Adrenal gland (tissue), 12 donors: ENCODE results near the gene DVL1. TPM values are rescaled to one million over a fixed set of nuclear protein-coding genes. Genes with fewer than 3 reads are reported as not detected.
A peak's percentile ranks its signal among the peaks of the same experiment; 100 is the strongest.

Experiments used
- DNase-seq, 7 donors: peaks; one replicate each; pipeline ENCODE4 v3.0.0-alpha.2; 2019 to 2020
- H3K27ac ChIP-seq, 5 donors: fragments of 200-600 bp; sonication (generic) in 4 of 5; 1 replicate in 3 of 5; 2 replicates in 2 of 5; pipeline versions ENCODE4 v1.5.1 to v1.8.0; 2016 to 2020; ENCODE audit warnings: mild to moderate bottlenecking in 1 of 5
- H3K27me3 ChIP-seq: fragments of 200-600 bp; 2 replicates; pipeline ENCODE4 v1.8.0; 2021
- H3K36me3 ChIP-seq, 2 donors: fragments of 200-600 bp; replicated peaks in 1 of 2; 1 replicate in 1 of 2; 2 replicates in 1 of 2; pipeline versions ENCODE4 v1.5.1 to v1.8.0; 2018 to 2022
- H3K4me1 ChIP-seq, 2 donors: fragments of 200-600 bp; replicated peaks in 1 of 2; 1 replicate in 1 of 2; 2 replicates in 1 of 2; pipeline versions ENCODE4 v1.5.1 to v1.8.0; 2018 to 2021
- H3K4me3 ChIP-seq, 4 donors: fragments of 200-600 bp; sonication (generic) in 3 of 4; one replicate each; pipeline ENCODE4 v1.5.1; 2016 to 2018
- H3K9me3 ChIP-seq, 3 donors: fragments of 200-600 bp; sonication (generic) in 1 of 3; replicated peaks in 1 of 3; 1 replicate in 2 of 3; 2 replicates in 1 of 3; pipeline versions ENCODE4 v1.5.1 to v1.8.0; 2016 to 2021
- POLR2A ChIP-seq, 2 donors: fragments of 450-650 bp; IDR thresholded peaks; one replicate each; pipeline ENCODE4 v1.6.1; 2017; ENCODE audit warnings: antibody characterized with exemption in 2 of 2, mild to moderate bottlenecking in 2 of 2, moderate library complexity in 1 of 2
- WGBS, 4 donors: extraction: QIAGEN DNeasy Blood & Tissue Kit in 2 of 4; methylation state at CpG; one replicate each; pipeline versions ENCODE4 v1.1.5 to v1.1.7; 2013 to 2017; 5-methylcytosine and 5-hydroxymethylcytosine counted together
- intact Hi-C, 2 donors: fragments of 100-400 bp; cut with DNase I; formaldehyde crosslinking; loops; one replicate each; pipeline versions ENCODE4 v1.14.1 to v1.15.0; 2022 to 2023
- polyA plus RNA-seq, 3 donors: library from polyadenylated mRNA; stranded (reverse); fragments of 200-250 nt in 2 of 3; fragments of 350-450 nt in 1 of 3; fragmentation: Illumina TruSeq in 1 of 3; extraction: RNeasy Lipid Tissue Mini Kit (QIAGEN cat#74804) in 1 of 3; gene quantifications; one replicate each; pipeline ENCODE4 v1.2.3, GENCODE V29; 2013 to 2014
- total RNA-seq, 9 donors: library from RNA; depleted of rRNA in 4 of 9; stranded (reverse); fragments of >200 nt in 4 of 9; fragments of 120-200 nt in 1 of 9; fragmentation: NEBNext Ultra II Directional in 1 of 9; extraction: Animal tissue kit (Norgen Biotek cat#: 25700) in 1 of 9; gene quantifications; one replicate each; pipeline versions ENCODE4 v1.1.0 to v1.2.4, GENCODE V29; 2013 to 2023
- TF ChIP-seq, protein P1 (sequence below), 6 experiments: fragments of 450-650 bp in 4 of 6; fragments of 200-600 bp in 2 of 6; sonication (generic) in 1 of 6; IDR thresholded peaks; 1 replicate in 5 of 6; 2 replicates in 1 of 6; pipeline versions ENCODE4 v1.5.1 to v1.8.0; 2016 to 2021; ENCODE audit warnings: antibody characterized with exemption in 6 of 6, mild to moderate bottlenecking in 2 of 6, moderate library complexity in 1 of 6
- donor health status: healthy with polysubstance abuse.
- donor health status: Bipolar disorder and iron deficiency.
- donor health status: DM: yes; HTN: yes; CAD: no.
- donor health status: DM: no; HTN: no; CAD: no.
- donor health status: DM: no; HTN: no; CAD: no.
- donor health status: DM: yes; HTN: yes; CAD: no.

DVL1 gene
- total and polyA plus RNA-seq, 12 donors = 4.0 to 279 (median 89.2) TPM

DNA sequence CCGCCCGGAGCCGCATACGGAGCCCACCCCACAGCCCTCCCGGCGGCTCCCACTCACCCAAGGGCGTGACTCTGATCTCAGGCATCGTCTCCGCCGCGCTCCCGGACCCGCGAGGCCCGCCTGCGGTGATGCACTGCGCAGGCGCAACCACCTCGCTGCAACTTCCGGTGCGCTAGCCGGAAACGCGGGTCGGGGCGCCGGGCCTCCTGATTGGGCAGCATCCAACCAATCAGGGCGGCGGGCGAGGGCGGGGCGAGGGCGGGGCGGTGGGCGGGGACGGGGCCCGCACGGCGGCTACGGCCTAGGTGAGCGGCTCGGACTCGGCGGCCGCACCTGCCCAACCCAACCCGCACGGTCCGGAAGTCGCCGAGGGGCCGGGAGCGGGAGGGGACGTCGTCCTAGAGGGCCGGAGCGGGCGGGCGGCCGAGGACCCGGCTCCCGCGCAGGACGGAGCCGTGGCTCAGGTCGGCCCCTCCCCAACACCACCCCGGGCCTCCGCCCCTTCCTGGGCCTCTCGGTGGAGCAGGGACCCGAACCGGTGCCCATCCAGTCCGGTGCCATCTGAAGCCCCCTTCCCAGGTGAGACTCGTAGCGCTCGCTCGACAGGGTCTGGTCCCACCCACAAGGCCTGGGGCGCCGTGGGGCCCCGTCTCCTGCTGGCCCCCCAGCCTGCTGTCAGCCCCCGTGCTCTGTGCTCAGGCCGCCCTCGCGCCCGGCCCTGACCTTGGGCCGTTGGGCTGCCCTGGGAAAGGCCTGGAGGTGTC is 24.5 kb downstream of the DVL1 start, which contains the start of the genes CPTP and INTS11:
Gene CPTP, plus strand, starts transcription at position 279 of the 764 bp plus-strand sequence. CDS start 2,109 bp downstream, outside the sequence.
Gene INTS11, minus strand, starts transcription at position 137 of the 764 bp plus-strand sequence. Its CDS starts 52 bp downstream, at position 85.
- Histone ChIP-seq H3K27ac (peak within 1 kb of the TSS; percentile 43 to 89 (median 76)), H3K4me3 (peak within 1 kb of the TSS; percentile 71 to 84 (median 80)), H3K36me3 (peaks cover 0 to 27% of the 10 kb centered on the region in 2 donors), H3K4me1 (peaks cover 6 to 33% of the 10 kb centered on the region in 2 donors), H3K27me3 (no peaks in the 10 kb centered on the region), H3K9me3 (no peaks in the 10 kb centered on the region)
- peak; percentile 94 to 97 (median 96) for DNase-seq
- TF ChIP-seq, protein P1, sequence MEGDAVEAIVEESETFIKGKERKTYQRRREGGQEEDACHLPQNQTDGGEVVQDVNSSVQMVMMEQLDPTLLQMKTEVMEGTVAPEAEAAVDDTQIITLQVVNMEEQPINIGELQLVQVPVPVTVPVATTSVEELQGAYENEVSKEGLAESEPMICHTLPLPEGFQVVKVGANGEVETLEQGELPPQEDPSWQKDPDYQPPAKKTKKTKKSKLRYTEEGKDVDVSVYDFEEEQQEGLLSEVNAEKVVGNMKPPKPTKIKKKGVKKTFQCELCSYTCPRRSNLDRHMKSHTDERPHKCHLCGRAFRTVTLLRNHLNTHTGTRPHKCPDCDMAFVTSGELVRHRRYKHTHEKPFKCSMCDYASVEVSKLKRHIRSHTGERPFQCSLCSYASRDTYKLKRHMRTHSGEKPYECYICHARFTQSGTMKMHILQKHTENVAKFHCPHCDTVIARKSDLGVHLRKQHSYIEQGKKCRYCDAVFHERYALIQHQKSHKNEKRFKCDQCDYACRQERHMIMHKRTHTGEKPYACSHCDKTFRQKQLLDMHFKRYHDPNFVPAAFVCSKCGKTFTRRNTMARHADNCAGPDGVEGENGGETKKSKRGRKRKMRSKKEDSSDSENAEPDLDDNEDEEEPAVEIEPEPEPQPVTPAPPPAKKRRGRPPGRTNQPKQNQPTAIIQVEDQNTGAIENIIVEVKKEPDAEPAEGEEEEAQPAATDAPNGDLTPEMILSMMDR (IDR thresholded peaks at IDR 0.05) = no peak
- TF ChIP-seq POLR2A (IDR thresholded peaks at IDR 0.05) = peak; percentile 35 to 73
- intact Hi-C loops = no loop called here
- WGBS, 4 donors = 0 to 1% (median 1%) methylated on average over 1 to 84 of the region's 84 CpGs; no CpG with 5 or more reads in 1 of the 4 donors

DNA sequence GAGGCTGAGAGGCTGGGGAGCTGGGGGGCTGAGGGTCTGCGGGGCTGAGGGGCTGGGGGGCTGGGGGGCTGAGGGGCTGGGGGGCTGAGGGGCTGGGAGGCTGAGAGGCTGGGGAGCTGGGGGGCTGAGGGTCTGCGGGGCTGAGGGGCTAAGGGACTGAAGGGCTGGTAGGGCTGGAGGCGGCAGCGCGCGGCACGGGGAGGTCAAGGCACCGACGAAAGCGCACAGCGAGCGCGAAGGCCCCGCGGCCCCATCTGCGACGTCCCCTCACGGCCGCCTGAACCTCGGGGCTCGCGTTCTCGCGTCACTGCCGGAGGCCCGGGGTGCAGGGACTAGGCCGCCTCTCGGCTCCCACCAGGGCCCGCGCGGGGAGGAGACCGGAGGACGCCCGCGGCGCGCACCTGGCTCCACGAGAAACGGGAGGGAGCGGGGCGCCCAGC is 25.1 kb downstream of the DVL1 start:
- Histone ChIP-seq H3K36me3 (peaks cover 0 to 32% of the 10 kb centered on the region in 2 donors), H3K4me1 (peaks cover 6 to 33% of the 10 kb centered on the region in 2 donors), H3K27ac (peak overlapping the region in 4 of 5 donors; percentile 74 to 89 (median 82)), H3K27me3 (no peaks in the 10 kb centered on the region), H3K9me3 (no peaks in the 10 kb centered on the region), H3K4me3 (peak overlapping the region in 3 of 4 donors; percentile 49 to 84 (median 81))
- no peak for DNase-seq
- 0 to 1% (median 0%) methylated on average over 11 to 41 of the region's 41 CpGs for WGBS, 4 donors
- intact Hi-C loops = no loop called here
- TF ChIP-seq POLR2A (IDR thresholded peaks at IDR 0.05) = no peak
- TF ChIP-seq, protein P1 (IDR thresholded peaks at IDR 0.05) = no peak

DNA sequence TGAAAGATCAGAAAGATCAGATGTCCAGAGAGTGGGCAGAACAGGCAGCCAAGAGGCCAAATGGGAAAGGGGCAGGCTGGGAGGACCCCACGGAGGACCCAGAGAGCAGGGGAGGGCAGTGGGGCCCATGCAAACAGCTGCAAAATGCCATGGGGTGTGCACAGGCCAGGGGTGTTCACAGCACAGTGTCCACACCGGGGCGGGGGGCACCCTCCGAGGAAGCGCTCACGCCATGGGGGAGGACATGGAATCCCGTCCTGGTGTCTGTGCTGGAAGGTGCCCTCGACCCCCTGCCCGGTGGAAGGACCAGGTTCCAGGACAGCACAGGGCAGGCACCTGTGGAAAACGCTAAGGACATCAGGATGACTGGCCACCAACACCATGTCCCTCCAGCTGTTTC is 26.3 kb downstream of the DVL1 start:
- no peak overlapping the region for H3K4me3 ChIP-seq
- no peak for DNase-seq
- WGBS, 4 donors = 68 to 87% (median 80%) methylated on average over 7 to 10 of the region's 10 CpGs
- H3K27me3 ChIP-seq = no peaks in the 10 kb centered on the region
- H3K9me3 ChIP-seq = no peaks in the 10 kb centered on the region
- intact Hi-C loops = no loop called here
- no peak overlapping the region for H3K27ac ChIP-seq
- peaks cover 0 to 29% of the 10 kb centered on the region in 2 donors for H3K36me3 ChIP-seq
- peaks cover 16 to 42% of the 10 kb centered on the region in 2 donors for H3K4me1 ChIP-seq
- TF ChIP-seq, protein P1 (IDR thresholded peaks at IDR 0.05) = no peak
- TF ChIP-seq POLR2A (IDR thresholded peaks at IDR 0.05) = no peak

DNA sequence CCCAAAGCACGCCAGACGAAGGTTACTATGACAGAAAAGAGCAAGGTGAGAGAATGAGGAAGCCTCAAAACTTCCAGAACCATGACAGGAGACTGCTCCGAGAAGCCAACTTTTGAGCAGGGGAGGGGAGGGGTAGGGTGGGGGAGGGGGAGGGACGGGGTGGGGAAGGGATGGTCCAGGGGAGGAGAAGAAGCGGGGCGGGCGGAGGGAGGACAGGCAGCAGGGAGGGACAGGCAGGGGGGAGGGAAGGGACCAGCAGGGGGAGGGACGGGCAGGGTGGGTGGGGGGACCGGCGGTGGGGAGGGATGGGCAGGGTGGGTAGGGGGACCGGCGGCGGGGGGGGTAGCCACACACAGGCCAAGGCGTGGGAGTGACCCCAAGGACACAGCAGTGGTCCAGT is 26.8 kb downstream of the DVL1 start:
- peaks cover 0 to 26% of the 10 kb centered on the region in 2 donors for H3K36me3 ChIP-seq
- WGBS, 4 donors = 64 to 74% (median 71%) methylated on average over 5 to 14 of the region's 14 CpGs
- intact Hi-C loops = no loop called here
- peaks cover 20 to 45% of the 10 kb centered on the region in 2 donors for H3K4me1 ChIP-seq
- no peak for TF ChIP-seq POLR2A (IDR thresholded peaks at IDR 0.05)
- TF ChIP-seq, protein P1 (IDR thresholded peaks at IDR 0.05) = no peak
- H3K27me3 ChIP-seq = no peaks in the 10 kb centered on the region
- no peak overlapping the region for H3K27ac ChIP-seq
- H3K4me3 ChIP-seq = no peak overlapping the region
- no peaks in the 10 kb centered on the region for H3K9me3 ChIP-seq
- no peak for DNase-seq
